IMR-90 (cell line): ENCODE data around the gene TCF20. TPM values are rescaled to one million over a fixed set of nuclear protein-coding genes. Genes with fewer than 3 reads are reported as not detected.

Experiments
- ATAC-seq: fragments of 200-7000 bp; cut with Tn5 transposase; 2 replicates; pipeline ENCODE4 v1.9.1; 2020; ENCODE audit warnings: low read depth, mild to moderate bottlenecking, moderate library complexity
- BruUV-seq: library from RNA; stranded (reverse); fragments of 400-500 nt; replicated peaks from 2 replicates; lab custom pipeline; 2021; lab: Mats Ljungman, UMichigan
- CTCF ChIA-PET: fragments of 300-600 bp; formaldehyde crosslinking; extraction: SDS; loops from one replicate; lab custom pipeline; 2021; ENCODE audit warnings: antibody characterized with exemption; lab: Yijun Ruan, JAX
- POLR2A ChIA-PET: fragments of 300-600 bp; sonication (Branson Sonifier 250); formaldehyde crosslinking; loops from one replicate; lab custom pipeline; 2022; ENCODE audit warnings: antibody characterized with exemption; ENCODE audit not compliant: unreplicated experiment; lab: Charles Lee
- DNase-seq: peaks from one replicate; pipeline ENCODE4 v3.0.0; 2013
- H2AFZ ChIP-seq: replicated peaks from 2 replicates; pipeline ENCODE3; 2013; ENCODE audit warnings: low read length, mild to moderate bottlenecking; ENCODE audit not compliant: poor library complexity
- H2AK5ac ChIP-seq: 2 replicates; pipeline ENCODE4 v1.6.1; 2013; ENCODE audit warnings: low read depth, low read length, inconsistent platforms
- H2AK9ac ChIP-seq: replicated peaks from 2 replicates; pipeline ENCODE3; 2013; ENCODE audit warnings: mild to moderate bottlenecking, low read depth, low read length, moderate library complexity; ENCODE audit not compliant: poor library complexity
- H2BK120ac ChIP-seq: 2 replicates; pipeline ENCODE4 v1.6.1; 2013; ENCODE audit warnings: low read depth, low read length, inconsistent platforms
- H2BK15ac ChIP-seq: 3 replicates; pipeline ENCODE4 v1.6.1; 2013; ENCODE audit warnings: low read depth, low read length, inconsistent platforms
- H2BK20ac ChIP-seq: 2 replicates; pipeline ENCODE4 v1.6.1; 2013; ENCODE audit warnings: low read depth, mild to moderate bottlenecking, inconsistent platforms, low read length, moderate library complexity
- H2BK5ac ChIP-seq: 2 replicates; pipeline ENCODE4 v1.6.1; 2013; ENCODE audit warnings: mild to moderate bottlenecking, low read depth, low read length, inconsistent platforms; ENCODE audit not compliant: poor library complexity, severe bottlenecking
- H3K14ac ChIP-seq: replicated peaks from 2 replicates; pipeline ENCODE4 v1.6.1; 2013; ENCODE audit warnings: low read depth, low read length, inconsistent platforms
- H3K18ac ChIP-seq: 2 replicates; pipeline ENCODE4 v1.6.1; 2013; ENCODE audit warnings: low read depth, low read length, control low read depth
- H3K23ac ChIP-seq: 2 replicates; pipeline ENCODE4 v1.6.1; 2013; ENCODE audit warnings: low read depth, low read length, inconsistent platforms
- H3K27ac ChIP-seq: 2 replicates; pipeline ENCODE4 v1.5.1; 2013; ENCODE audit warnings: mild to moderate bottlenecking, control low read depth, low read length; ENCODE audit not compliant: insufficient read depth
- H3K27me3 ChIP-seq: 2 replicates; pipeline ENCODE4 v1.6.1; 2013; ENCODE audit warnings: low read length; ENCODE audit not compliant: control insufficient read depth, insufficient read depth
- H3K36me3 ChIP-seq: 2 replicates; pipeline ENCODE4 v1.6.1; 2013; ENCODE audit warnings: low read length, mixed read lengths; ENCODE audit not compliant: control insufficient read depth, insufficient read depth
- H3K4ac ChIP-seq: 2 replicates; pipeline ENCODE4 v1.6.1; 2013; ENCODE audit warnings: low read depth, low read length, inconsistent platforms
- H3K4me1 ChIP-seq: 2 replicates; pipeline ENCODE4 v1.6.1; 2013; ENCODE audit warnings: low read length, mixed read lengths; ENCODE audit not compliant: control insufficient read depth, insufficient read depth
- H3K4me2 ChIP-seq: 2 replicates; pipeline ENCODE4 v1.6.1; 2013; ENCODE audit warnings: low read depth, mild to moderate bottlenecking, control low read depth, low read length, moderate library complexity
- H3K4me3 ChIP-seq: 2 replicates; pipeline ENCODE4 v1.5.1; 2013; ENCODE audit warnings: low read depth, mild to moderate bottlenecking, control low read depth, low read length, moderate library complexity; ENCODE audit not compliant: insufficient read depth
- H3K56ac ChIP-seq: 2 replicates; pipeline ENCODE4 v1.6.1; 2013; ENCODE audit warnings: low read length, inconsistent platforms; ENCODE audit not compliant: insufficient read depth; ENCODE audit errors: extremely low read depth
- H3K79me1 ChIP-seq, 2 experiments: 2 replicates each; pipeline ENCODE4 v1.6.1; 2013; ENCODE audit warnings: low read length in 2 of 2, inconsistent platforms in 1 of 2, low read depth in 1 of 2
- H3K9ac ChIP-seq: 2 replicates; pipeline ENCODE4 v1.6.1; 2013; ENCODE audit warnings: low read depth, low read length, control low read depth
- H3K9me1 ChIP-seq: 2 replicates; pipeline ENCODE4 v1.6.1; 2013; ENCODE audit warnings: low read length, inconsistent platforms; ENCODE audit not compliant: insufficient read depth
- H3K9me3 ChIP-seq: 2 replicates; pipeline ENCODE4 v1.6.1; 2013; ENCODE audit warnings: low read length; ENCODE audit not compliant: control insufficient read depth, insufficient read depth
- H4K20me1 ChIP-seq: 2 replicates; pipeline ENCODE4 v1.6.1; 2013; ENCODE audit warnings: low read length, inconsistent platforms; ENCODE audit not compliant: insufficient read depth
- H4K5ac ChIP-seq: 2 replicates; pipeline ENCODE4 v1.6.1; 2013; ENCODE audit warnings: mild to moderate bottlenecking, low read depth, low read length, control low read depth
- H4K8ac ChIP-seq, 2 experiments: 2 replicates each; pipeline ENCODE4 v1.6.1; 2013; ENCODE audit warnings: low read depth in 2 of 2, low read length in 2 of 2, control low read depth in 1 of 2, inconsistent platforms in 1 of 2
- H4K91ac ChIP-seq: 2 replicates; pipeline ENCODE4 v1.6.1; 2013; ENCODE audit warnings: low read depth, low read length, inconsistent platforms; ENCODE audit not compliant: insufficient read depth
- CEBPB ChIP-seq: IDR thresholded peaks from 2 replicates; pipeline ENCODE4 v1.6.1; 2012; ENCODE audit warnings: low read depth, low read length, improper control_type of control experiment
- USF2 ChIP-seq: fragments of 150-350 bp; IDR thresholded peaks from 2 replicates; pipeline ENCODE4 v1.6.1; 2017; ENCODE audit warnings: mild to moderate bottlenecking, antibody characterized with exemption, low read length, low read depth
- WGBS, 2 experiments: methylation state at CpG; one replicate each; pipeline versions ENCODE4 v1.1.5 to v1.1.7; 2013; ENCODE audit warnings: missing lambda C conversion rate in 2 of 2; ENCODE audit not compliant: insufficient read length in 1 of 2; ENCODE audit errors: extremely low coverage in 2 of 2; 5-methylcytosine and 5-hydroxymethylcytosine counted together
- dilution Hi-C: fragments of 300-500 bp; cut with HindIII; formaldehyde crosslinking; loops from one replicate; pipeline ENCODE4 v1.14.3; 2018; ENCODE audit warnings: low sequenced_read_pairs; ENCODE audit not compliant: unreplicated experiment
- in situ Hi-C: fragments of 300-500 bp; cut with MboI; formaldehyde crosslinking; loops from 3 replicates; pipeline ENCODE4 v1.14.3; 2019; ENCODE audit warnings: low sequenced_read_pairs, inconsistent platforms, mixed read lengths
- intact Hi-C: fragments of 100-400 bp; cut with micrococcal nuclease; formaldehyde crosslinking; loops from 2 replicates; pipeline ENCODE4 v1.10.0; 2022
- polyA plus RNA-seq, 3 experiments: library from polyadenylated mRNA; depleted of rRNA; stranded (reverse); fragments of >200 nt; gene quantifications; 2 replicates each; pipeline ENCODE4 v1.2.3, GENCODE V29; 2012; ENCODE audit warnings: low replicate concordance in 1 of 3
- total RNA-seq: library from RNA; depleted of rRNA; stranded (reverse); fragments of >200 nt; gene quantifications from 2 replicates; pipeline ENCODE4 v1.2.3, GENCODE V29; 2012

TCF20 gene
- total and polyA plus RNA-seq, 2 of the 4 experiments (the other 2 are of a cell fraction), result 8.9 to 23.7 TPM

- no peak overlapping the region for H2BK20ac ChIP-seq
- H2AFZ ChIP-seq, result no peak overlapping the region
- BruUV-seq, result no TSS peak
- H3K36me3 ChIP-seq, result no peaks in the 10 kb centered on the region
- no peak for TF ChIP-seq USF2
- TF ChIP-seq CEBPB, result peak; percentile 79
- no peak overlapping the region for H3K18ac ChIP-seq
- ATAC-seq (peak; percentile 47), DNase-seq (peak; percentile 72)
- peaks cover 15% of the 10 kb centered on the region for H3K9me1 ChIP-seq
- H4K5ac ChIP-seq, result no peak overlapping the region
- in situ Hi-C loops (no loop called here), intact Hi-C loops (no loop called here), dilution Hi-C loops (no loop called here)
- H3K9me3 ChIP-seq, result no peaks in the 10 kb centered on the region
- WGBS, 2 experiments, result 0% methylated on average over 1 of the region's 1 CpG; no CpG with 5 or more reads in 1 of the 2 experiments
- no peak overlapping the region for H2AK9ac ChIP-seq
- no peak overlapping the region for H3K9ac ChIP-seq
- H4K8ac ChIP-seq, result no peak overlapping the region
- H3K4me3 ChIP-seq, result no peak overlapping the region
- H4K91ac ChIP-seq, result no peak overlapping the region
- no peak overlapping the region for H3K23ac ChIP-seq
- no peak overlapping the region for H3K56ac ChIP-seq
- H3K27ac ChIP-seq, result no peak overlapping the region
- H4K20me1 ChIP-seq, result peaks cover 94% of the 10 kb centered on the region
- no peak overlapping the region for H2BK15ac ChIP-seq
- no peak overlapping the region for H3K4ac ChIP-seq
- peaks cover 66 to 97% of the 10 kb centered on the region in 2 experiments for H3K79me1 ChIP-seq
- peaks cover 11% of the 10 kb centered on the region for H3K4me1 ChIP-seq
- no peak overlapping the region for H2BK120ac ChIP-seq
- no peak overlapping the region for H3K14ac ChIP-seq
- ChIA-PET CTCF (no interaction called here), POLR2A (no interaction called here)
- H3K27me3 ChIP-seq, result no peaks in the 10 kb centered on the region
- no peak overlapping the region for H2AK5ac ChIP-seq
- H2BK5ac ChIP-seq, result no peak overlapping the region
- no peak overlapping the region for H3K4me2 ChIP-seq
Measured at GRCh38 chr22:42261296-42261695, 9.2 kb downstream of the TCF20 start.
